ENCODE data around the gene EFS. TPM values are rescaled to one million over a fixed set of nuclear protein-coding genes. Genes with fewer than 3 reads are reported as not detected.

EFS gene
- total and polyA plus RNA-seq, 2 of the 8 experiments (the other 6 are each of a cell fraction or from before 2014, with no cell fraction given) = 27.8 to 28.6 TPM

DNA sequence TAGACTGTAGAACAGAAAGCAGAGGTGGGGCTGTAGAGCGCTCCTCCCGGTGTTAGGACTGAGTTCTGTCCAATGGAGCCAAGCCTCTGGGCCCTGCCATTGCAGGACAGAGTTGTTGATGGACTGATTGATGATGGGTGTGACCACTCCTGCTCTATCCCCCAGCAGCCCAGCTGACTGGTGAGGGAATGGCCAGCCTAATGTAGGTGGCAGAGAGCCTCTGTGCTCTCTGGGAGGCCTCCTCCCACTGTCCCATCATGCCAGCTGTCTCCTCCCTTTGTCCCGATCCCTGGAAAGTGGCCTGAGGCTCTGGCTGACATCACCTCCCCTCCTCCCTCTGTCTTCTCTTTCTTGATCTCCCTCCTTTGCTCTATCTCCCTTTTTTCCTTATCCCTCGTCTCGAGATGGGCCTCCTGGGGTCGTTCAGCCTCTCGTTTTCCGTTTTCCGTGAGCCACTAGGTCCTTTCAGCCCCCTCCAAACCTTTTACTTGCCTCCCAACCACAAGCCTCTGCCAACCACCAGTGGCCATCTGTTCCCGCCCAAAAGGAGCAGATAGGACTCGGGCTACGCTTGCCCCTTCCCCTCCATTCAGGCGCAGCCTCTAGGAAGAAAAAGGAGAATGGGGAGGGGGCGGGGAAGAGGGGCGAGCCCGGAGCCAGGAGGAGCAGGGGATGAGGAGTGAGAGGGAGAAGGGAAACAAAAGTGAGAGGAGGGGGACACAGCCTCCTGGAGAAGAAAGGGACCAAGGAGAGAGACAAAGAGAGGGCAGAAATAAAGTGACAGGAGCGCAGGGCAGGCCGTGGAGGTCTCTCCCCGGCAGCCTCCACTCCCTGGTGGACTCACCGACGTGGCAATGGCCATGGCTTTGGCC, 572 bp downstream of the EFS start:
- FAIRE-seq (no peak), DNase-seq (ENCODE audit: low read depth in 1 of 2, low spot score in 2 of 2) (peak in 1 of 2 experiments; percentile 64)
- peak overlapping the region; percentile 24 for H2BK120ac ChIP-seq (replicated peaks; ENCODE audit: low read depth, low read length)
- H2BK12ac ChIP-seq (ENCODE audit: low read depth, low read length) = peak overlapping the region; percentile 85
- CTCF ChIA-PET (ENCODE audit: partially characterized antibody) = interaction anchor here (0.6 to 20.9 kb wide), 6 partner anchors 12 to 387 kb away, joined by 3 to 333 read pairs (median 46); partner anchors contain the start of genes CMTM5, IL25 and SLC22A17
- H3K4me2 ChIP-seq (ENCODE audit: insufficient read depth in 1 of 2, low read depth in 2 of 2, low read length in 2 of 2) = peak overlapping the region; percentile 85 to 90
- no peak overlapping the region for H2AFZ ChIP-seq (ENCODE audit: low read length)
- peak overlapping the region; percentile 88 for H2BK15ac ChIP-seq (ENCODE audit: low read length)
- 13% methylated on average over 12 of the region's 21 CpGs; no CpG with 5 or more reads in 1 of the 2 experiments for WGBS, 2 experiments (ENCODE audit: extremely low coverage in 1 of 2, insufficient coverage in 1 of 2, insufficient read length in 1 of 2, insufficient replicate concordance in 2 of 2, low coverage in 1 of 2, low lambda C conversion rate in 2 of 2, missing lambda C conversion rate in 1 of 2)
- no peak overlapping the region for H4K8ac ChIP-seq (ENCODE audit: extremely low read depth, insufficient read depth, low read length)
- peak overlapping the region; percentile 69 to 79 (median 77) for H3K4me3 ChIP-seq (ENCODE audit: extremely low read depth in 1 of 4, insufficient read depth in 2 of 4, low read depth in 3 of 4, low read length in 4 of 4)
- peak overlapping the region; percentile 60; the same call in 1 of the 2 replicates for H2AK5ac ChIP-seq (ENCODE audit: low read depth, low read length)
- peak overlapping the region; percentile 92 for H4K91ac ChIP-seq (replicated peaks; ENCODE audit: insufficient read length, low read length)
- H3K4ac ChIP-seq (replicated peaks; ENCODE audit: insufficient read length, low read depth, low read length) = peak overlapping the region; percentile 69
- H3K56ac ChIP-seq (replicated peaks; ENCODE audit: insufficient read length, low read depth, low read length) = no peak overlapping the region
- no peaks in the 10 kb centered on the region for H3K9me3 ChIP-seq (ENCODE audit: insufficient read depth in 2 of 2, low read depth in 1 of 2, low read length in 1 of 2)
- H4K5ac ChIP-seq (ENCODE audit: insufficient read length, low read depth, low read length) = peak overlapping the region; percentile 52
- H2BK5ac ChIP-seq (ENCODE audit: low read depth, low read length) = peak overlapping the region; percentile 74
- no peak overlapping the region for H3K23ac ChIP-seq (ENCODE audit: insufficient read length)
- H3K4me1 ChIP-seq (replicated peaks in 1 of 4; ENCODE audit: control insufficient read depth in 3 of 4, insufficient read depth in 4 of 4, low read length in 3 of 4) = peaks cover 2 to 22% (median 14%) of the 10 kb centered on the region in 4 experiments; a peak in 6 of 7 replicates
- H3K9ac ChIP-seq (replicated peaks in 1 of 4; ENCODE audit: extremely low read depth in 1 of 4, low read depth in 3 of 4, low read length in 3 of 4) = peak overlapping the region; percentile 55 to 90 (median 70)
- H3K18ac ChIP-seq (ENCODE audit: extremely low read depth, low read length) = peak overlapping the region; percentile 97
- no peaks in the 10 kb centered on the region for H3K79me1 ChIP-seq (ENCODE audit: low read depth, low read length)
- peaks cover 8 to 13% of the 10 kb centered on the region in 2 experiments for H4K20me1 ChIP-seq (replicated peaks in 1 of 2; ENCODE audit: control insufficient read depth in 1 of 2, insufficient read depth in 2 of 2, low read length in 2 of 2)
- peaks cover 0 to 9% (median 1%) of the 10 kb centered on the region in 4 experiments; a peak in 3 of 8 replicates for H3K36me3 ChIP-seq (ENCODE audit: control insufficient read depth in 2 of 4, insufficient read depth in 4 of 4, low read length in 3 of 4)
- no peak overlapping the region for H3K14ac ChIP-seq (ENCODE audit: insufficient read length)
- POLR2A ChIA-PET (ENCODE audit: partially characterized antibody) = interaction anchor here (0.9 to 7.1 kb wide), 7 partner anchors 13 to 204 kb away, joined by 3 to 73 read pairs (median 9); partner anchors contain the start of genes HOMEZ, PABPN1 and SLC22A17
- H2BK20ac ChIP-seq (ENCODE audit: low read length) = peak overlapping the region; percentile 15; the same call in 1 of the 2 replicates
- H3K79me2 ChIP-seq (ENCODE audit: control insufficient read depth in 1 of 2, insufficient read depth in 2 of 2, low read length in 2 of 2) = no peaks in the 10 kb centered on the region
- H3K27me3 ChIP-seq (replicated peaks in 1 of 4; ENCODE audit: control insufficient read depth in 3 of 4, extremely low read depth in 1 of 4, insufficient read depth in 3 of 4, low read length in 3 of 4) = peaks cover 0 to 12% (median 8%) of the 10 kb centered on the region in 4 experiments; a peak in 5 of 7 replicates
- H3K27ac ChIP-seq (ENCODE audit: low read depth, low read length) = 0 out of 2 replicates have a peak overlapping the region, but pooled peaks have one; percentile 27
- peaks cover 21% of the 10 kb centered on the region; the same call in 1 of the 2 replicates for H3K23me2 ChIP-seq (ENCODE audit: low read depth, low read length)
- TF ChIP-seq, protein P1, sequence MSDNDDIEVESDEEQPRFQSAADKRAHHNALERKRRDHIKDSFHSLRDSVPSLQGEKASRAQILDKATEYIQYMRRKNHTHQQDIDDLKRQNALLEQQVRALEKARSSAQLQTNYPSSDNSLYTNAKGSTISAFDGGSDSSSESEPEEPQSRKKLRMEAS (IDR thresholded peaks at IDR 0.05) = peak; percentile 21; the same call in 1 of the 2 replicates
- TF ChIP-seq RBBP5 (IDR thresholded peaks at IDR 0.05; ENCODE audit: borderline replicate concordance, low read depth, low read length) = no peak
- TF ChIP-seq HDAC2 (IDR thresholded peaks at IDR 0.05; ENCODE audit: borderline replicate concordance in 1 of 2, low read depth in 2 of 2, low read length in 2 of 2) = 0 out of 4 replicates have a peak, but pooled peaks of 1 of the 2 experiments have one; percentile 40
- TF ChIP-seq TEAD4 (IDR thresholded peaks at IDR 0.05; ENCODE audit: low read depth, low read length) = no peak
- no peak for TF ChIP-seq NANOG (IDR thresholded peaks at IDR 0.05; ENCODE audit: insufficient read depth, low read depth, low read length, poor library complexity, severe bottlenecking)
- TF ChIP-seq CHD2 (IDR thresholded peaks at IDR 0.05; ENCODE audit: low read length) = 0 out of 2 replicates have a peak, but pooled peaks have one; percentile 39
- no peak; the same call in 1 of the 2 replicates for TF ChIP-seq PHF8 (conservative IDR thresholded peaks at IDR 0.05; ENCODE audit: low read depth, low read length)
- TF ChIP-seq NRF1 (IDR thresholded peaks at IDR 0.05; ENCODE audit: low read depth, low read length) = no peak
